Measurements from ENCODE around the gene SPATA6L.

Gene SPATA6L

DNA sequence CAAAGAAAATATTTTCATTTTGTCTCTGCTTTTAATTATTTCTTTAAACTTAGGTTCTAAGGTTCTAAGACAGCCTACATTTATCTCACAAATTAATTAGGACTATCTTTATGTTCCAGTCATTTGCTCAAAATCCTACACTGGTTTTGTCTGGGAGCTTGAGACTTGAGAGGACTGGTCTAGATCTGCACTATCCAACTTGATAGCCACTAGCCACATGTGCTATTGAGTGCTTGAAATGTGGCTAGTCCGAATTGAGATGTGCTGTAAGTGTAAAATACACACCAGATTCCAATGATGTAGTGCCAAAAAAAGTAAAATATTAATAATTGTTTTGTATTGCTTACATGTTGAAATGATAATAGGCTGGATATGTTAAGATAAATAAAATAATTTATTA is 20.3 kb upstream of the SPATA6L start:
- no peak for DNase-seq (ENCODE audit: low spot score)
- TF ChIP-seq, protein P1, sequence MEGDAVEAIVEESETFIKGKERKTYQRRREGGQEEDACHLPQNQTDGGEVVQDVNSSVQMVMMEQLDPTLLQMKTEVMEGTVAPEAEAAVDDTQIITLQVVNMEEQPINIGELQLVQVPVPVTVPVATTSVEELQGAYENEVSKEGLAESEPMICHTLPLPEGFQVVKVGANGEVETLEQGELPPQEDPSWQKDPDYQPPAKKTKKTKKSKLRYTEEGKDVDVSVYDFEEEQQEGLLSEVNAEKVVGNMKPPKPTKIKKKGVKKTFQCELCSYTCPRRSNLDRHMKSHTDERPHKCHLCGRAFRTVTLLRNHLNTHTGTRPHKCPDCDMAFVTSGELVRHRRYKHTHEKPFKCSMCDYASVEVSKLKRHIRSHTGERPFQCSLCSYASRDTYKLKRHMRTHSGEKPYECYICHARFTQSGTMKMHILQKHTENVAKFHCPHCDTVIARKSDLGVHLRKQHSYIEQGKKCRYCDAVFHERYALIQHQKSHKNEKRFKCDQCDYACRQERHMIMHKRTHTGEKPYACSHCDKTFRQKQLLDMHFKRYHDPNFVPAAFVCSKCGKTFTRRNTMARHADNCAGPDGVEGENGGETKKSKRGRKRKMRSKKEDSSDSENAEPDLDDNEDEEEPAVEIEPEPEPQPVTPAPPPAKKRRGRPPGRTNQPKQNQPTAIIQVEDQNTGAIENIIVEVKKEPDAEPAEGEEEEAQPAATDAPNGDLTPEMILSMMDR (IDR thresholded peaks at IDR 0.05; ENCODE audit: extremely low read depth, missing control alignments): no peak

DNA sequence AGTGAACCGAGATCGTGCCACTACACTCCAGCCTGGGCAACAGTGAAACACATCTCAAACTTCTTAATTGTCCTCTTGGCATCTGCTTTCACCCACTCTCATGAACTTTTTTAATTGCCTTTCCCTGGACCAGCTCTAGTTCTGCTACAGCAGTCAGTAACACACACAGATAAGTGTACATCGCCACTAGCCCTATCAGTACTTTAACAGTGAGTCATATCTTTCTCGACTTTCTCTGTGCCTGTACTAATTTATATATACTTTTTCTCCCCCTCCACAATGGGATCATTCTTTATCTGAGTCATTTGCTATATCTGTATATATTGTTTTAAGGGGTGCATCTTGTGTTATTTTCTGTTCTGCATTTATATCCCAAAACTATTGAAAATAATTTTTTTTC is 19.8 kb upstream of the SPATA6L start:
- TF ChIP-seq, protein P1 (IDR thresholded peaks at IDR 0.05; ENCODE audit: extremely low read depth, missing control alignments): no peak
- no peak for DNase-seq (ENCODE audit: low spot score)

GRCh38 chr9:4684820-4685219 is 18.5 kb upstream of the SPATA6L start:
- no peak for DNase-seq (ENCODE audit: low spot score)
- TF ChIP-seq, protein P1 (IDR thresholded peaks at IDR 0.05; ENCODE audit: extremely low read depth, missing control alignments): no peak

GRCh38 chr9:4680750-4681149 is 14.5 kb upstream of the SPATA6L start:
- TF ChIP-seq, protein P1 (IDR thresholded peaks at IDR 0.05; ENCODE audit: extremely low read depth, missing control alignments): no peak

DNA sequence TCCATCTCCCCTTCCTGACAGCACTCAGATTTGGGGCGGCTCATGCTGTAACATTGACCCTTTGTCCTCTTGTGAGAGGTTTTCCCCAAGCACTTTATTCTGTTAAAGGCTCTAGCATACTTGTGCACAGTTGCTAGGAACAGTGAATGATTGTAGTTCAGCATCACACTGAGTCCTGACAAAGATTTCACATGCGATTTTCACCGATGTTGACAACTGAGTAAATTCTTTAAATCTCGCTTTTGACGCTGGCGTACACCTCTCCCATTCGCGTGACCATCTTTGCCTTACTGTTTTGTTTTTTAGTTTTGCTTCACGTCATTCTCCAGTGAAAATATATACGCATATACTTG is 13.9 kb upstream of the SPATA6L start:
- DNase-seq (ENCODE audit: low spot score): no peak

More at GRCh38 chr9:4680750-4681149, 14.5 kb upstream of the SPATA6L start:
- DNase-seq (ENCODE audit: low spot score): no peak

GRCh38 chr9:4679268-4680172 is 13.2 kb upstream of the SPATA6L start, which contains the start of gene CDC37L1:
TSS of gene CDC37L1 (plus strand) at chr9:4679569. CDS start at chr9:4679768, 199 bp downstream.
- DNase-seq (ENCODE audit: low spot score): peak; percentile 92

More for the DNA sequence above, 13.9 kb upstream of the SPATA6L start:
- TF ChIP-seq, protein P1 (IDR thresholded peaks at IDR 0.05; ENCODE audit: extremely low read depth, missing control alignments): no peak

More at GRCh38 chr9:4679268-4680172, 13.2 kb upstream of the SPATA6L start, which contains the start of gene CDC37L1:
- TF ChIP-seq, protein P1 (IDR thresholded peaks at IDR 0.05; ENCODE audit: extremely low read depth, missing control alignments): peak; percentile 38

Measured in GM20000 (cell line).